Adrenal gland (tissue), 5 donors: ENCODE data around the gene ATG101.

ENCODE experiments used
- CTCF ChIP-seq, 6 experiments: fragments of 450-650 bp in 4 of 6; fragments of 200-600 bp in 2 of 6; sonication (generic) in 1 of 6; IDR thresholded peaks; 1 replicate in 5 of 6; 2 replicates in 1 of 6; pipeline versions ENCODE4 v1.5.1 to v1.8.0; 2016 to 2021; ENCODE audit warnings: antibody characterized with exemption in 6 of 6, mild to moderate bottlenecking in 2 of 6, moderate library complexity in 1 of 6
- POLR2A ChIP-seq, 2 donors: fragments of 450-650 bp; IDR thresholded peaks; one replicate each; pipeline ENCODE4 v1.6.1; 2017; ENCODE audit warnings: antibody characterized with exemption in 2 of 2, mild to moderate bottlenecking in 2 of 2, moderate library complexity in 1 of 2
- donor health status: DM: no; HTN: no; CAD: no.

GRCh38 chr12:52120951-52121823 lies 51.4 kb downstream of the ATG101 start:
- no peak for TF ChIP-seq CTCF (IDR thresholded peaks at IDR 0.05)
- no peak for TF ChIP-seq POLR2A (IDR thresholded peaks at IDR 0.05)
